Parathyroid adenoma (tissue), 2 donors: ENCODE measurements around the gene STARD13.

ENCODE experiments used
- H2AFZ ChIP-seq: fragments of 300-600 bp; sonication (generic); one replicate; pipeline ENCODE4 v1.7.0; 2017; ENCODE audit warnings: antibody characterized with exemption, mild to moderate bottlenecking
- H3K27ac ChIP-seq: fragments of 300-600 bp; sonication (generic); one replicate; pipeline ENCODE4 v1.7.0; 2017
- H3K27me3 ChIP-seq: fragments of 300-600 bp; sonication (generic); one replicate; pipeline ENCODE4 v1.7.0; 2017; ENCODE audit warnings: low read length; ENCODE audit not compliant: control insufficient read depth, insufficient read depth
- H3K36me3 ChIP-seq: fragments of 300-600 bp; sonication (generic); one replicate; pipeline ENCODE4 v1.7.0; 2017; ENCODE audit warnings: low read length; ENCODE audit not compliant: control insufficient read depth, insufficient read depth
- H3K4me1 ChIP-seq: fragments of 300-600 bp; sonication (generic); one replicate; pipeline ENCODE4 v1.7.0; 2017; ENCODE audit warnings: control low read depth
- H3K4me2 ChIP-seq: fragments of 300-600 bp; sonication (generic); one replicate; pipeline ENCODE4 v1.7.0; 2017; ENCODE audit warnings: low read length
- H3K4me3 ChIP-seq: fragments of 300-600 bp; sonication (generic); one replicate; pipeline ENCODE4 v1.7.0; 2017; ENCODE audit warnings: low read depth, low read length
- H3K79me2 ChIP-seq: fragments of 300-600 bp; sonication (generic); one replicate; pipeline ENCODE4 v1.7.0; 2017; ENCODE audit warnings: control low read depth
- H3K9ac ChIP-seq: fragments of 300-600 bp; sonication (generic); one replicate; pipeline ENCODE4 v1.7.0; 2017; ENCODE audit warnings: mild to moderate bottlenecking
- H3K9me3 ChIP-seq: fragments of 300-600 bp; sonication (generic); one replicate; pipeline ENCODE4 v1.7.0; 2017; ENCODE audit warnings: low read length; ENCODE audit not compliant: control insufficient read depth
- TF ChIP-seq, protein P1 (sequence below): fragments of 300-600 bp; sonication (generic); IDR thresholded peaks from one replicate; pipeline ENCODE4 v1.7.0; 2017; ENCODE audit warnings: antibody characterized with exemption, mild to moderate bottlenecking
- donor health status: primary hyperparathyroidism.

The STARD13 gene

DNA sequence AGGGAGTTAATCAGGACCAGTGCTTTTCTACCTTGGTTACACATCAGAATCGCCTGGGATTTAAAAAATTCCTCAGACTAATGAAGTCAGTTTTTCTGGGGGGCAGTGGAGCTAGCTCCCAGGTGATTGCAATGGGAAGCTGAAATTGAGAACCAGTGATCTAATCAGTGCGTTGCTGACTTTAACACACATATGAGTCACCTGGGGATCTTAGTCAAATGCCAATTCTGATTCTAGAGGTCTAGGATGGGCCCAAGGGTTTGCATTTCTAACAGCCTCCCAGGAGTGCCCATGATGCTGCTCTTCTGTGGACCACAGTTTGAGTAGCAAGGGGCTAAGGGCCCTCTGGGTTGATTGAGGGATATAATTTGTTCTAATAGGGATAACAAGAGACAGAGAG lies 214.8 kb downstream of the STARD13 start:
- Histone ChIP-seq H3K4me3 (no peak overlapping the region), H3K9me3 (no peaks in the 10 kb centered on the region), H3K27me3 (no peaks in the 10 kb centered on the region), H3K79me2 (no peaks in the 10 kb centered on the region), H3K4me1 (peaks cover 7% of the 10 kb centered on the region), H3K36me3 (no peaks in the 10 kb centered on the region), H2AFZ (no peak overlapping the region), H3K27ac (peak overlapping the region; percentile 29), H3K4me2 (no peak overlapping the region), H3K9ac (no peak overlapping the region)
- TF ChIP-seq, protein P1, sequence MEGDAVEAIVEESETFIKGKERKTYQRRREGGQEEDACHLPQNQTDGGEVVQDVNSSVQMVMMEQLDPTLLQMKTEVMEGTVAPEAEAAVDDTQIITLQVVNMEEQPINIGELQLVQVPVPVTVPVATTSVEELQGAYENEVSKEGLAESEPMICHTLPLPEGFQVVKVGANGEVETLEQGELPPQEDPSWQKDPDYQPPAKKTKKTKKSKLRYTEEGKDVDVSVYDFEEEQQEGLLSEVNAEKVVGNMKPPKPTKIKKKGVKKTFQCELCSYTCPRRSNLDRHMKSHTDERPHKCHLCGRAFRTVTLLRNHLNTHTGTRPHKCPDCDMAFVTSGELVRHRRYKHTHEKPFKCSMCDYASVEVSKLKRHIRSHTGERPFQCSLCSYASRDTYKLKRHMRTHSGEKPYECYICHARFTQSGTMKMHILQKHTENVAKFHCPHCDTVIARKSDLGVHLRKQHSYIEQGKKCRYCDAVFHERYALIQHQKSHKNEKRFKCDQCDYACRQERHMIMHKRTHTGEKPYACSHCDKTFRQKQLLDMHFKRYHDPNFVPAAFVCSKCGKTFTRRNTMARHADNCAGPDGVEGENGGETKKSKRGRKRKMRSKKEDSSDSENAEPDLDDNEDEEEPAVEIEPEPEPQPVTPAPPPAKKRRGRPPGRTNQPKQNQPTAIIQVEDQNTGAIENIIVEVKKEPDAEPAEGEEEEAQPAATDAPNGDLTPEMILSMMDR = no peak

DNA sequence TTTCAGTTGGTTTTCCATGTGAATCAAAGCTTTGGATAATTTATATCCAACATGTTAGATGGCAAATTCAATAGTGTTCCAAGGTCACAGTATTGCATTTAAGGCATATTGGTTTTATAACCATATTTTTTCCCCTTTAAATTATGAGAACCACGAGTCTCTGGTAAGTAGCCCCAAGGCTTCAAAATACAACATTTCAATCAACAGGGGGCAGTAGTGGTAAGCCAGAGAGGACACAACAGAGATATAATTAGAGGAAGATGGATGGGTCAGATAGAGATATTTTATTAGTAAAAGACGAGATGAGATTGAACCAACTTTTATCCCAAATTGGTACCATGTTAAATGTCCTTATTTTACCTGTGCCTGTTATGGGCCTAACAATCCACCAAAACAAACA lies 216.2 kb downstream of the STARD13 start:
- Histone ChIP-seq H2AFZ (no peak overlapping the region), H3K79me2 (no peaks in the 10 kb centered on the region), H3K4me2 (no peak overlapping the region), H3K4me1 (peaks cover 7% of the 10 kb centered on the region), H3K27me3 (no peaks in the 10 kb centered on the region), H3K36me3 (no peaks in the 10 kb centered on the region), H3K27ac (no peak overlapping the region), H3K4me3 (no peak overlapping the region), H3K9ac (no peak overlapping the region), H3K9me3 (no peaks in the 10 kb centered on the region)
- TF ChIP-seq, protein P1 = no peak

DNA sequence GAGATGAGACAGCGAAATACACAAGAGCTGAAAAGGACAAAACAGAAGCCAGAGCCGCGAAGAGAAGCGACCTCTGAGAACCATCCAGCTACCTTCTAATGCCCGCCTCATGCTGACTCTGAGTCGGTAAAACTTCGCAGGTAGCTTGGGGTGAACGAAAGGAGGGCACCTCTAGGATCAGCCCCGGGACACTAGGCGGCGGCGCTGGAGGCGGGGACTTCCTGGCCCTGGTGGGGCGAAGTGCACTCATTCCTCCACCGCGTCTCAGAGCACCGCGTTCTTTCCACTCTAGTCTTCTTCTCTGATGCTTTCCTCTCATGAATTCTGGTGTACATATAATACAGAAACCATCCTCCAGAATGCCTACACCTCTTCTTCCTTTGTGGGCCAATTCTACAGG lies 219.2 kb downstream of the STARD13 start:
- peaks cover 3% of the 10 kb centered on the region for H3K79me2 ChIP-seq
- TF ChIP-seq, protein P1 = no peak
- no peak overlapping the region for H3K4me2 ChIP-seq
- no peak overlapping the region for H3K4me3 ChIP-seq
- no peaks in the 10 kb centered on the region for H3K9me3 ChIP-seq
- H2AFZ ChIP-seq = no peak overlapping the region
- H3K36me3 ChIP-seq = no peaks in the 10 kb centered on the region
- H3K4me1 ChIP-seq = peaks cover 7% of the 10 kb centered on the region
- H3K9ac ChIP-seq = no peak overlapping the region
- H3K27me3 ChIP-seq = no peaks in the 10 kb centered on the region
- H3K27ac ChIP-seq = no peak overlapping the region

DNA sequence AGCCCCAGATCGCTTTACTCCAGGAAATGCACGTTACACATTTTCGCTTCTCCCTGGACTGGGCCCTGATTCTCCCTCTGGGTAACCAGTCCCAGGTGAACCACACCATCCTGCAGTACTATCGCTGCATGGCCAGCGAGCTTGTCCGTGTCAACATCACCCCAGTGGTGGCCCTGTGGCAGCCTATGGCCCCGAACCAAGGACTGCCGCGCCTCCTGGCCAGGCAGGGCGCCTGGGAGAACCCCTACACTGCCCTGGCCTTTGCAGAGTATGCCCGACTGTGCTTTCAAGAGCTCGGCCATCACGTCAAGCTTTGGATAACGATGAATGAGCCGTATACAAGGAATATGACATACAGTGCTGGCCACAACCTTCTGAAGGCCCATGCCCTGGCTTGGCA lies 224.7 kb downstream of the STARD13 start:
- Histone ChIP-seq H3K79me2 (peaks cover 5% of the 10 kb centered on the region), H3K27me3 (no peaks in the 10 kb centered on the region), H3K27ac (no peak overlapping the region), H3K36me3 (no peaks in the 10 kb centered on the region), H2AFZ (no peak overlapping the region), H3K4me2 (no peak overlapping the region), H3K9me3 (no peaks in the 10 kb centered on the region), H3K4me1 (peaks cover 10% of the 10 kb centered on the region), H3K9ac (no peak overlapping the region), H3K4me3 (no peak overlapping the region)
- TF ChIP-seq, protein P1 = no peak

DNA sequence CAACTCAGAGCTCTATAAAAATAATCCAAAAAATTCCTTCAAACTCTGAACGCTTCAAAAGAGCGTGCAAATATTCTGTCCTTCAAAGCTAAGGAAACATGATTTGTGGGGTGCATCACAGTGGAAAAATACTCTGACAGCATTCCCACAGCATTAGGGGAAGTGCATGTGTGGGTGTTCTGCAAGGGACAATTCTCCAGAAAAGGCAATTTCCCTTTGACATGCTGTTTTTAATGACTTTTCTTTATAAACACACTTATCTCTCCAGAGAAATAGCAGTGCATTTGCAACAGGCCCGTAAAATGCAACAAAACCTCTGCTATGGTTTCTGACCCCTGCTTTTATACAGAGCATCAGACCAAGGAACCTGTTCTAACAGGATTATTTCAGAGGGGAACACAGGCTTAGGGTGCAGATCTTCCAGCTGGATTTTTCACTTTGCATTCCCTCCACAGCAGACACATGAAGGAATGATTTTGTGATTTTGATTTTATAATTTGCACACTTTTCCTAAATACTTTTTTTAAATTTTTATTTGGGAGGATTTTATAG lies 226.7 kb downstream of the STARD13 start:
- Histone ChIP-seq H3K9ac (no peak overlapping the region), H3K4me3 (no peak overlapping the region), H3K36me3 (no peaks in the 10 kb centered on the region), H3K27me3 (no peaks in the 10 kb centered on the region), H2AFZ (no peak overlapping the region), H3K9me3 (no peaks in the 10 kb centered on the region), H3K79me2 (peaks cover 5% of the 10 kb centered on the region), H3K4me2 (no peak overlapping the region), H3K27ac (no peak overlapping the region), H3K4me1 (peaks cover 10% of the 10 kb centered on the region)
- TF ChIP-seq, protein P1 = no peak
